ENCODE data around the gene FOLR2. TPM values are rescaled to one million over a fixed set of nuclear protein-coding genes. Genes with fewer than 3 reads are reported as not detected.

Gene FOLR2
- total RNA-seq, 4 donors from 2014 or later: 0.51 to 52.1 (median 19.9) TPM

Other genes starting within 250 kb of the FOLR2 start
- gene IL18BP, start 217.9 kb upstream of the FOLR2 start, total RNA-seq: 10 to 100 TPM in 2 of 4 donors, 1 to 10 TPM in 2; 7.3 to 24.6 (median 10.5) TPM
- gene NUMA1, start 136.3 kb upstream of the FOLR2 start, total RNA-seq: 100 to 1,000 TPM; 159 to 365 (median 303) TPM
- 10 to 100 TPM in 1 of 4 donors, 1 to 10 TPM in 2, not detected in 1; 3.8 to 10.2 (median 9.6) TPM for gene LRRC51, start 135.9 kb upstream of the FOLR2 start, total RNA-seq
- 100 to 1,000 TPM in 1 of 4 donors, 10 to 100 TPM in 3; 46.0 to 115 (median 91.5) TPM for gene LAMTOR1, start 113.5 kb upstream of the FOLR2 start, total RNA-seq
- not detected for gene TOMT, start 110.9 kb upstream of the FOLR2 start, total RNA-seq
- 10 to 100 TPM in 2 of 4 donors, 1 to 10 TPM in 2; 6.5 to 56.9 (median 20.7) TPM for gene ANAPC15, start 104.1 kb upstream of the FOLR2 start, total RNA-seq
- not detected for gene FOLR3, start 81.1 kb upstream of the FOLR2 start, total RNA-seq
- 10 to 100 TPM in 1 of 4 donors, 1 to 10 TPM in 1, not detected in 2; 1.8 to 22.0 TPM for gene FOLR1, start 24.7 kb upstream of the FOLR2 start, total RNA-seq
- 100 to 1,000 TPM in 1 of 4 donors, 10 to 100 TPM in 3; 47.1 to 200 (median 50.8) TPM for gene INPPL1, start 8.0 kb downstream of the FOLR2 start, total RNA-seq
- not detected for gene PHOX2A, start 27.4 kb downstream of the FOLR2 start, total RNA-seq
- gene CLPB, start 217.7 kb downstream of the FOLR2 start, total RNA-seq: 10 to 100 TPM; 11.5 to 26.5 (median 18.3) TPM